Measurements from ENCODE around the gene VEPH1. TPM values are rescaled to one million over a fixed set of nuclear protein-coding genes. Genes with fewer than 3 reads are reported as not detected.

VEPH1 gene
- total RNA-seq, 6 experiments from 2014 or later = 0.51 to 1.4 (median 0.93) TPM

DNA sequence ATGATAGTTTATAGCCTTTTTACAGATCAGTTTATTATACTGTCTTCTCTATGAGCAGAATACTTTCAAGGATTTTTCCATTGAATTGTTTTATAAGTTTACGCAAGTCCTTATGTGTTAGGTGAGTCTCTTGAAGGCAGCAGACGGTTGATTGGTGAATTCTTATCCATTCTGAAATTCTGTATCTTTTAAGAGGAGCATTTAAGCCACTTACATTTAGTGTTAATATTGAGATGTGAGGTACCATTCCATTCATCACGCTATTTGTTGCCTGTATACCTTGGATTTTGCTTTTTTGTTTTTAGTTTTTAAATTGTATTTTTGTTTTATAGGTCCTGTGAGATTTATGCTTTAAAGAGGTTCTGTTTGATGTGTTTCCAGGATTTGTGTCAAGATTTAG is 32.5 kb upstream of the VEPH1 start:
- H3K27me3 ChIP-seq = no peaks in the 10 kb centered on the region
- ATAC-seq = no peak
- no peak for DNase-seq
- TF ChIP-seq POLR2A (IDR thresholded peaks at IDR 0.05) = no peak
- no peak for TF ChIP-seq CTCF (IDR thresholded peaks at IDR 0.05)
- H3K36me3 ChIP-seq = no peaks in the 10 kb centered on the region
- no peak overlapping the region for H3K4me3 ChIP-seq
- H3K9me3 ChIP-seq = no peaks in the 10 kb centered on the region
- intact Hi-C loops (cut with DNase I) = no loop called here
- WGBS (ENCODE audit: insufficient coverage, low coverage, low lambda C conversion rate, missing lambda C conversion rate) = 88% methylated on average over 3 of the region's 3 CpGs
- no peak overlapping the region for H3K27ac ChIP-seq
- no peaks in the 10 kb centered on the region for H3K4me1 ChIP-seq

GRCh38 chr3:157534725-157535161 is 31.5 kb upstream of the VEPH1 start:
- WGBS (ENCODE audit: insufficient coverage, low coverage, low lambda C conversion rate, missing lambda C conversion rate) = 44% methylated on average over 2 of the region's 2 CpGs
- Histone ChIP-seq H3K27ac (no peak overlapping the region), H3K4me1 (no peaks in the 10 kb centered on the region), H3K9me3 (no peaks in the 10 kb centered on the region), H3K4me3 (no peak overlapping the region), H3K27me3 (no peaks in the 10 kb centered on the region), H3K36me3 (no peaks in the 10 kb centered on the region)
- TF ChIP-seq CTCF (IDR thresholded peaks at IDR 0.05) (no peak), POLR2A (IDR thresholded peaks at IDR 0.05) (no peak)
- peak in 1 of 4 donors; percentile 47 for ATAC-seq
- no peak for DNase-seq
- intact Hi-C loops (cut with DNase I) = no loop called here

DNA sequence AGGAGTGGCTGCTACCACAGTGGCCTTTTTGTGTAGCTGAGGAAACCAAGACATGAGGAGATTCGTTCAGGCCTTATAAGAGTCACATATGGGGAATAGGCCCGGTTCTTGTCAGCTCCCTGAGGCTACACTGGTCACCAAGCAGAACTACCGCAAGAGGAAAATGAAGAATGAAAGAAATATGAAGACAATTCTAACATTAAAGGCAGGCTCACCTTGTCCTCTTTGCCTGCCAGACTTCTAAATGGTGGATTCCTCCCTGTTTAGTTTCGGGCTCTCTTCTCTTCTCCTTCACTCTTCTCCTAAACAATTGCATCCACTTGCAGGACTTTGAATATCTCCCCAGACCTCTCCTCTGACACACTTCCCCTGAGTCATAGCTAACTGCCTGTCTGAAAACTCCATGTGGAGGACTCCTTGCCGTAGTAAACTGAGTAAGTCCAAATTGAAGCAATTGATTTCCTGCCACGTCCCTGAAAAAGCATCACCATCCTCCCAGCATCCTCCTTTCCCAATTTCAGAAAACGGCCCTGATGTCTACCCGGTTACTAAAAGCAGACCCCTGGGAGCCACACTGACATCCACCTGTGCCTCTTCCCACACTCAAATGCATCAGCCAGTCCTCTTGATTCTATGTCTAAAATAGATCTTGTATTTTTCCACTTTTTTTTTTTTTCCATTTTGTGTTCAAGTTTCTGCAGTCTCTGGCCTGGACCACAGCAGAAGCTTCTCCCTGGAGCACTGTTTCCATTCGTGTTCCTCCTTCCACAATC is 30.3 kb upstream of the VEPH1 start:
- Histone ChIP-seq H3K9me3 (no peaks in the 10 kb centered on the region), H3K27me3 (no peaks in the 10 kb centered on the region), H3K27ac (no peak overlapping the region), H3K36me3 (no peaks in the 10 kb centered on the region), H3K4me1 (no peaks in the 10 kb centered on the region), H3K4me3 (no peak overlapping the region)
- intact Hi-C loops (cut with DNase I) = no loop called here
- TF ChIP-seq CTCF (IDR thresholded peaks at IDR 0.05) (no peak), POLR2A (IDR thresholded peaks at IDR 0.05) (no peak)
- DNase-seq = no peak
- WGBS (ENCODE audit: insufficient coverage, low coverage, low lambda C conversion rate, missing lambda C conversion rate) = 63% methylated on average over 8 of the region's 9 CpGs
- peak in 2 of 4 donors; percentile 43 to 47 for ATAC-seq

GRCh38 chr3:157532529-157533297 is 29.5 kb upstream of the VEPH1 start:
- Histone ChIP-seq H3K36me3 (no peaks in the 10 kb centered on the region), H3K4me3 (no peak overlapping the region), H3K27ac (no peak overlapping the region), H3K4me1 (no peaks in the 10 kb centered on the region), H3K9me3 (no peaks in the 10 kb centered on the region), H3K27me3 (no peaks in the 10 kb centered on the region)
- 34% methylated on average over 7 of the region's 7 CpGs for WGBS (ENCODE audit: insufficient coverage, low coverage, low lambda C conversion rate, missing lambda C conversion rate)
- intact Hi-C loops (cut with DNase I) = no loop called here
- ATAC-seq = peak; percentile 80 to 91 (median 85)
- DNase-seq = no peak
- TF ChIP-seq POLR2A (IDR thresholded peaks at IDR 0.05) (no peak), CTCF (IDR thresholded peaks at IDR 0.05) (peak; percentile 53 to 68 (median 60))
